H1 (cell line): ENCODE measurements around the gene COX10. TPM values are rescaled to one million over a fixed set of nuclear protein-coding genes. Genes with fewer than 3 reads are reported as not detected.
"Not testable (repeated sequence)": the region's sequence is repeated elsewhere in the genome, so short reads cannot be mapped to it uniquely, and the experiment has no call there.

Experiments
- CTCF ChIA-PET: fragments of 300-600 bp; sonication (Branson Sonifier 250); formaldehyde crosslinking; loops from one replicate; lab custom pipeline; 2021; ENCODE audit not compliant: partially characterized antibody; lab: Charles Lee
- POLR2A ChIA-PET: fragments of 300-600 bp; sonication (Branson Sonifier 250); formaldehyde crosslinking; loops from one replicate; lab custom pipeline; 2021; ENCODE audit warnings: inconsistent platforms; ENCODE audit not compliant: partially characterized antibody; lab: Charles Lee
- DNase-seq, 2 experiments: peaks; one replicate each; pipeline versions ENCODE4 v3.0.0 to v3.0.0-alpha.2; 2010 to 2022; ENCODE audit warnings: low spot score in 2 of 2, low read depth in 1 of 2, mixed read lengths in 1 of 2
- FAIRE-seq: peaks from 2 replicates; lab custom pipeline; 2011; peaks lifted over from hg19 to GRCh38; lab: Jason Lieb, UNC
- H2AFZ ChIP-seq: 2 replicates; pipeline ENCODE4 v1.8.1; 2012; ENCODE audit warnings: low read length, inconsistent platforms
- H2AK5ac ChIP-seq: 2 replicates; pipeline ENCODE4 v1.6.1; 2013; ENCODE audit warnings: low read depth, low read length
- H2BK120ac ChIP-seq: replicated peaks from 2 replicates; pipeline ENCODE3; 2013; ENCODE audit warnings: low read depth, low read length, inconsistent platforms
- H2BK12ac ChIP-seq: 2 replicates; pipeline ENCODE4 v1.6.1; 2013; ENCODE audit warnings: low read depth, low read length
- H2BK15ac ChIP-seq: 2 replicates; pipeline ENCODE4 v1.6.1; 2013; ENCODE audit warnings: low read length
- H2BK20ac ChIP-seq: 2 replicates; pipeline ENCODE4 v1.6.1; 2013; ENCODE audit warnings: low read length
- H2BK5ac ChIP-seq: 2 replicates; pipeline ENCODE4 v1.6.1; 2013; ENCODE audit warnings: low read depth, low read length
- H3K14ac ChIP-seq: 2 replicates; pipeline ENCODE4 v1.6.1; 2013; ENCODE audit warnings: inconsistent platforms; ENCODE audit not compliant: insufficient read length
- H3K18ac ChIP-seq: 2 replicates; pipeline ENCODE4 v1.6.1; 2013; ENCODE audit warnings: low read length; ENCODE audit errors: extremely low read depth
- H3K23ac ChIP-seq: 2 replicates; pipeline ENCODE4 v1.6.1; 2013; ENCODE audit warnings: inconsistent platforms; ENCODE audit not compliant: insufficient read length
- H3K23me2 ChIP-seq: 2 replicates; pipeline ENCODE4 v1.6.1; 2013; ENCODE audit warnings: low read depth, low read length
- H3K27ac ChIP-seq: 2 replicates; pipeline ENCODE4 v1.6.1; 2011; ENCODE audit warnings: low read depth, low read length, inconsistent platforms
- H3K27me3 ChIP-seq, 4 experiments: replicated peaks in 1 of 4; 1 replicate in 1 of 4; 2 replicates in 3 of 4; pipeline versions ENCODE4 v1.6.1 to v1.8.1; 2011 to 2013; ENCODE audit warnings: low read length in 3 of 4, mild to moderate bottlenecking in 3 of 4, inconsistent platforms in 2 of 4, mixed read lengths in 2 of 4, moderate library complexity in 1 of 4; ENCODE audit not compliant: control insufficient read depth in 3 of 4, insufficient read depth in 3 of 4; ENCODE audit errors: extremely low read depth in 1 of 4
- H3K36me3 ChIP-seq, 4 experiments: 2 replicates each; pipeline versions ENCODE4 v1.6.1 to v1.8.1; 2011 to 2013; ENCODE audit warnings: mild to moderate bottlenecking in 4 of 4, low read length in 3 of 4, moderate library complexity in 2 of 4, control low read depth in 1 of 4, inconsistent platforms in 1 of 4; ENCODE audit not compliant: insufficient read depth in 4 of 4, control insufficient read depth in 2 of 4
- H3K4ac ChIP-seq: replicated peaks from 2 replicates; pipeline ENCODE3; 2013; ENCODE audit warnings: low read length, low read depth, mixed read lengths, inconsistent platforms; ENCODE audit not compliant: insufficient read length
- H3K4me1 ChIP-seq, 4 experiments: replicated peaks in 1 of 4; 1 replicate in 1 of 4; 2 replicates in 3 of 4; pipeline versions ENCODE4 v1.6.1 to v1.8.1; 2011 to 2013; ENCODE audit warnings: low read length in 3 of 4, inconsistent platforms in 2 of 4, mixed read lengths in 1 of 4; ENCODE audit not compliant: insufficient read depth in 4 of 4, control insufficient read depth in 3 of 4
- H3K4me2 ChIP-seq, 2 experiments: 2 replicates each; pipeline versions ENCODE4 v1.6.1 to v1.8.1; 2011 to 2013; ENCODE audit warnings: low read depth in 2 of 2, low read length in 2 of 2, control low read depth in 1 of 2, inconsistent platforms in 1 of 2, mild to moderate bottlenecking in 1 of 2; ENCODE audit not compliant: insufficient read depth in 1 of 2
- H3K4me3 ChIP-seq, 4 experiments: fragments of 200-600, 300-600 bp in 1 of 4; sonication (generic), shearing (Covaris generic), sonication (Bioruptor Twin) in 1 of 4; 2 replicates each; pipeline versions ENCODE4 v1.5.1 to v1.8.1; 2011 to 2016; ENCODE audit warnings: low read length in 4 of 4, low read depth in 3 of 4, control low read depth in 2 of 4, inconsistent platforms in 2 of 4, mild to moderate bottlenecking in 2 of 4, mixed read lengths in 1 of 4, moderate library complexity in 1 of 4; ENCODE audit not compliant: insufficient read depth in 2 of 4; ENCODE audit errors: extremely low read depth in 1 of 4
- H3K56ac ChIP-seq: replicated peaks from 2 replicates; pipeline ENCODE3; 2013; ENCODE audit warnings: low read depth, mild to moderate bottlenecking, mixed read lengths, low read length, inconsistent platforms; ENCODE audit not compliant: insufficient read length
- H3K79me1 ChIP-seq: 2 replicates; pipeline ENCODE4 v1.6.1; 2013; ENCODE audit warnings: low read depth, low read length, control low read depth
- H3K79me2 ChIP-seq, 2 experiments: 2 replicates each; pipeline versions ENCODE4 v1.6.1 to v1.8.1; 2012 to 2013; ENCODE audit warnings: low read length in 2 of 2, mild to moderate bottlenecking in 2 of 2, inconsistent platforms in 1 of 2; ENCODE audit not compliant: insufficient read depth in 2 of 2, control insufficient read depth in 1 of 2
- H3K9ac ChIP-seq, 4 experiments: replicated peaks in 1 of 4; 1 replicate in 1 of 4; 2 replicates in 3 of 4; pipeline versions ENCODE4 v1.6.1 to v1.8.1; 2011 to 2013; ENCODE audit warnings: low read depth in 3 of 4, low read length in 3 of 4, control low read depth in 2 of 4, mild to moderate bottlenecking in 2 of 4, moderate library complexity in 2 of 4, inconsistent platforms in 1 of 4; ENCODE audit errors: extremely low read depth in 1 of 4
- H3K9me3 ChIP-seq, 2 experiments: 2 replicates each; pipeline versions ENCODE4 v1.6.1 to v1.8.1; 2012 to 2013; ENCODE audit warnings: mild to moderate bottlenecking in 2 of 2, moderate library complexity in 2 of 2, control low read depth in 1 of 2, inconsistent platforms in 1 of 2, low read depth in 1 of 2, low read length in 1 of 2, mixed read lengths in 1 of 2; ENCODE audit not compliant: insufficient read depth in 2 of 2
- H4K20me1 ChIP-seq, 2 experiments: replicated peaks in 1 of 2; 2 replicates each; pipeline versions ENCODE3 to v1.8.1; 2011 to 2013; ENCODE audit warnings: inconsistent platforms in 2 of 2, low read length in 2 of 2, mild to moderate bottlenecking in 1 of 2; ENCODE audit not compliant: insufficient read depth in 2 of 2, control insufficient read depth in 1 of 2
- H4K5ac ChIP-seq: 2 replicates; pipeline ENCODE4 v1.6.1; 2013; ENCODE audit warnings: low read length, low read depth, mixed read lengths, inconsistent platforms; ENCODE audit not compliant: insufficient read length
- H4K8ac ChIP-seq: 2 replicates; pipeline ENCODE4 v1.8.0; 2013; ENCODE audit warnings: mild to moderate bottlenecking, moderate library complexity, low read length, inconsistent platforms; ENCODE audit not compliant: insufficient read depth; ENCODE audit errors: extremely low read depth
- H4K91ac ChIP-seq: replicated peaks from 2 replicates; pipeline ENCODE3; 2013; ENCODE audit warnings: low read length, mixed read lengths, inconsistent platforms; ENCODE audit not compliant: insufficient read length
- WGBS, 2 experiments: shearing (Covaris generic) in 1 of 2; methylation state at CpG; one replicate each; pipeline versions ENCODE4 v1.1.6 to v1.1.7; 2013 to 2015; ENCODE audit warnings: low lambda C conversion rate in 2 of 2, mixed read lengths in 2 of 2, inconsistent platforms in 1 of 2, low coverage in 1 of 2, missing lambda C conversion rate in 1 of 2; ENCODE audit not compliant: insufficient replicate concordance in 2 of 2, insufficient coverage in 1 of 2, insufficient read length in 1 of 2; ENCODE audit errors: extremely low coverage in 1 of 2, missing lambda C conversion rate in 1 of 2; 5-methylcytosine and 5-hydroxymethylcytosine counted together
- polyA plus RNA-seq, 7 experiments: library from polyadenylated mRNA; depleted of rRNA in 3 of 7; stranded (reverse) in 5 of 7; unstranded in 2 of 7; fragments of >200 nt in 5 of 7; fragments of 200-250 nt in 2 of 7; gene quantifications; 1 replicate in 5 of 7; 2 replicates in 1 of 7; 4 replicates in 1 of 7; pipeline versions ENCODE4 v1.2.1 to v1.2.3, GENCODE V29; 2011 to 2013; ENCODE audit warnings: missing spikeins in 2 of 7, mixed read lengths in 2 of 7
- total RNA-seq: library from RNA; stranded (reverse); fragmentation: NEBNext Ultra II Directional; extraction: Animal tissue kit (Norgen Biotek cat#: 25700); gene quantifications from 2 replicates; pipeline ENCODE4 v1.2.1, GENCODE V29; 2021

The COX10 gene
- total and polyA plus RNA-seq, 2 of the 8 experiments (the other 6 are each of a cell fraction or from before 2014, with no cell fraction given), result 18.0 to 23.0 TPM

DNA sequence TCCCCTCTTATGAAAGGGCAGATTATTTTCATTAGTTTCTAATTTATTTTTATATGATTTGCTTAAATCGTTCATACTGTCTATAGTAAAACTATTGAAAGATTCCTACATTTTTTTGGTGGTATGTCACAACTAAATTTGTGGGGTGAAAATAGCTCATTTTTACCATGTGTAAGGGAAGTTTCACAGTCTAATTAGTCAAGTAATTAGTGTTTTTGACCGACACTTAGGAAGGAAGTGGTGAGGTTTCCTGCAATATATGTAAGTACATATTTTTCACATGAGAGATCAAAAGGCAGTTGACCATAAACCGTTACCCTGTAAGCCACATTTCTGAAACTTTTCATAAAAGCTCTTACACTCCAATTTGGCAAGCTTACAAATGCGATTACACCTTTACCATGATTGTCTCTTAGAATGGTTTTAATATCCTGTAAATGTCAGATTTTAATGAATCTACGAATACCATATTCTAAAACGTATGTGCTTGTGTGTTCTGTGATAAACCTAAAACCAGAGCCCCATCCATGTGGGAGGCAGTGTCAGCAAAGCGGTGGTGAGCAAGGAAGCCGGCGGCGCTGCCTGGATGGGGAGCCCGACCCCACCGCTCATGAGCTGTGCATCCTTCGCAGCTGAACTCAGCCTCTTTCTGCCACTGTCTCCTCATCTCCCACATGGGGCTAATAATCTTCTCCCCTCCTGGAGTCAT, 123.5 kb downstream of the COX10 start:
- H3K56ac ChIP-seq, H3K4ac ChIP-seq, H3K9ac ChIP-seq, H3K4me1 ChIP-seq, H3K23ac ChIP-seq, H3K36me3 ChIP-seq, H4K20me1 ChIP-seq, H2BK20ac ChIP-seq, H3K4me2 ChIP-seq, POLR2A ChIA-PET, DNase-seq, H4K8ac ChIP-seq, H2AFZ ChIP-seq, H3K23me2 ChIP-seq, H4K5ac ChIP-seq, H2BK12ac ChIP-seq, FAIRE-seq, H3K27ac ChIP-seq, H3K18ac ChIP-seq, H4K91ac ChIP-seq, H3K79me2 ChIP-seq, H3K9me3 ChIP-seq, H3K14ac ChIP-seq, H3K4me3 ChIP-seq, H2BK15ac ChIP-seq, H3K27me3 ChIP-seq, H2AK5ac ChIP-seq, H3K79me1 ChIP-seq, H2BK120ac ChIP-seq, H2BK5ac ChIP-seq, CTCF ChIA-PET: not testable (repeated sequence)
- WGBS, 2 experiments, result 90% methylated on average over 11 of the region's 13 CpGs; no CpG with 5 or more reads in 1 of the 2 experiments
